Muscle of arm (tissue), 12 donors: ENCODE results near the gene SALL1. TPM values are rescaled to one million over a fixed set of nuclear protein-coding genes. Genes with fewer than 3 reads are reported as not detected.

Experiments used
- DNase-seq: peaks from one replicate; pipeline ENCODE4 v3.0.0-alpha.2; 2013
- polyA plus RNA-seq, 12 donors: library from polyadenylated mRNA; unstranded; fragments of 120-200 nt; gene quantifications; one replicate each; pipeline ENCODE4 v1.2.1, GENCODE V29; 2013; ENCODE audit not compliant: insufficient read length in 12 of 12

SALL1 gene
- polyA plus RNA-seq, 12 donors: 0.07 to 2.0 (median 0.18) TPM; not detected in 1

DNA sequence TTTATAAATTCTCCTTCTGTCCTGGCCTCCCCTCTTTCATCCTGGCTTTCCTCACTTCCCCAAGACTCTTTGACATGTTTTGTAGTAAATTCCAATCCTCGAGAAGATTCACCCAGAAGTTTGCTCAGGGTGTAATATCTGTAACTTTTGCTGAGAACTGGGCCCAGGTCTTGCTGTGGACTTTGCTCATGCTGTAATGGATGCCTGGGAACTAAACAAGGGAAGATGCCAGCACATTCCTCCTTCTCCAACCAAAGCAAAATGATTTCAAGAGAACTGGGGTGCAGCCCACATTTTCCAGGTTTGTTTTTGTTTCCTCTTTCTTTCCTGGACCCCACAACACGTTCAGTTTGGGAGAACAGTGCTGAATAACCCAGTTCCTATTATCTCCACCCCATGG is 6.6 kb upstream of the SALL1 start:
- DNase-seq: no peak

DNA sequence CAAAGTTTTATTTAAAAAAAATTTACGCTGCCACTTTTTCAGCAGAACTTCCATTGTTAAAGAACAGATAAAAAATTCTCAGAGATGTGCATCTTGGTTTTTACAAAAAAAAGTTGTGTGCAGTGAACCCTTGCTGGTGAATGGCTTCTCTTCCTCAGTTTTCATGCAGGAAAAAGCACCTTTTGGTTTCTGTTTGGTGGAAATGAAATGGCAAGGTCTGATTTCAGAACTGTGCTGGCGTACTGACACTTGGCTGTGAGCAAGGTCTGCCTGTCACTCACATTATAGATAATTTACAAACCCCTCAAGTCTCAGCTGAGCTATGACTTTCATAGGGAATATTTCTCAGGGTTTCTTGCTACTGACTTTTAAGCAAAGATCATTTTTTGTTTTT is 5.7 kb upstream of the SALL1 start:
- DNase-seq: no peak

DNA sequence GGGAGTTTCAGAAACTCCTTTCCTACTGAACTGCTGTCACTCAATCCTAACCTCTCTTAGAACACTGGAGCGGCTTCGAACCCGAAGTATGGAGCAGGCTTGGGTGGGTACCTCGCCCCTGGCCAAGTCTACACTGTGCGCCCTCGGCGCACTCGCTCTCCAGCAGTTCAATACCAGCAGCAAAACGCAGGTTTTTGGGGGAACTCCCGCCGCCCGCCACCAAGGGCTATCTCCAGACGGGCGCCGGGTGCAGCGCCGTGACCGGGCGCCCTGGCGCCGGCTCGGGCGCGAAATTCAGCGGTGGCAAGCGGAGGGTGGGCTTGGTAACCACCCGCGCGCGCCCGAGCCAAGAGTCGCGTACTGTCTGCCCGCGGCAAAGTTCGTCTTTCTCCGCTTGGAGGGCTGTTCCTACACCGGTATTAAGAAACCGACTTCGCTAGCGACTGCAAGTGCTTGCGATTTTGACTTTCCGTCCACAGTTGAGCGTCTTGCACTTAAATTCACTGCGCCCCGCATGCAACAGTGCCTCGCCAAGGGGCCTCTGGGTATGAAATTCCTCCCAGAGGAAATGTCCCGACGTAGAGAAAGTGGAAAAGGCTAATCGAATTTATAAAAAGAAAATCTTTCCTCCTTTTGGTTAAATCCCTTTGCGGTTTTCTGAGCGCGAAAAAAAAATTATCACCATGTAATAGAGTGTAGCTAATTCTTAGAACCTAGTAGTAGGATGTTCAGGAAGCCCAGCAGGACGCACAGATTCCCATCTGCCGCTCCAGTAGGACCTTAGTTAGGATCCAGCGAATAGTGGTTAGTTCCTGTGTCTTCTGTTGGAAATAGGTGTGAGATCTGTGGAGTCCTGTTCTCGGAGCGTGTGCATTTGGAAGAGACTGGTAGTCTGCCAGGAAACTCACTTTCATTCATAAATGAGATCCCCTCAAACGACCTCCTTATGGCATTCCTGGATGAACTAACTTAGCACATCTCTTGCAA is 5.0 kb upstream of the SALL1 start:
- no peak for DNase-seq

DNA sequence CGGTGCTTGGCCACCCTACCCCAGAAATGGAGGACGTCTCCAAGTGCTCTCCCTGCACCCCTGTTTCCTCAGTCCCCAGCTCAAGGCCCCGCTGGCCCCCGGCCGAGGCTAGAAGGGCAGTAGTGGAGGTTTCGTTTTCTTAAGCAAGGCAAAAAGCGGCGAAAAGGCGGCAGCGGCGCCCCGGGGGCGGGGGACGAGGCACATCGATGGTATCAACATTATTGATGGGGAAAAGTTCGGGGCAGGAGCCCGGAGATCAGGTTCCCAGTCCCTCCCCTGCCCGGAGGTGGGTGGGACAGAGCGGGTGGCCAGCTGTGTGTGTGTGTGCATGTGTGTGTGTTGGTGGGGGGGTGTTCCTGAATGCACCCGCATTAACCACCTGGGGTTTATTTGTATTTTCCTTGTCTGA is 4.1 kb upstream of the SALL1 start:
- DNase-seq: no peak

DNA sequence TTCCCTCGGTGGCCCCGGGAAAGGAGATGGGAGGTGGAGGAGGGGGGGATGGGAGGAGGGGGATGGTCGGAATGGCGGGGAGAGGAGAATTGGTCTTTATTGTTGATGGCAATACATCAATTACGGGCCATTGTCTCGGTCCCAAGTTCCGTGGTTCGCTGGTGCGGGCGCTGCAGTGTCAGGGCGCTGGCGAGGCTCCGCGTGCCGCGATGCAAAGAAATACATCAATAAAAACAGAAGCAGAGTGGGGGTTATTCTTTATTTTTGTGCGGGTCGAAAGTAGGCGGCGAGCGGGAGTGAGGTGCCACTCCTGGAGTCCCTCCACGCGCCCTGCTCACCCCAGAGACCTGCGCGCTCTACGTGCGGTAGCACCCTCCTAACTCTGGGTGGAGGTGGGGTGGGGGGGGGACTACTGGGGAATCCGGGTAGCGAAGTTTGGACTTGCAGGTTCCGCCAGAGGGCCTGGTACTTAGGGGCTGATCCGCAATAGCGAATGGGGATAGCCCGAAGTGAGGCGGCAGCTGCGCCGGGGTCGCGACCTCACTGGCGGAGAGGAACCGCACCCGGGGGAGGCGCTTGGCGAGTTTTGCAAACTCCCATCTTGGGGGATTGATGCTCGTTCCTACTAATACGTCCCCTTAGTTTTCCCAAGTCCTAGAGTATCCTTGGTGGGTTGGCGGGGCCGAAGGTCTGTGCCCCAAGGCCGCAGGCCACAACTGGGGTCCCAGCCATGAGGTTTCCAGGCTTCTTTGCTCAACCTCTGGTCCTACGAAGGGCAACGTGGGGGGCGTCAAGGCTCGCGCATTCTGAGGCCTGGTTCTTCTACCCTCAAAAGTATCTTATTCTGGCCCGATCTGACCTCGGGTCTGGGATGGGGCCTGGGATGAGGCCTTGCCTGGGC is 3.5 kb upstream of the SALL1 start:
- no peak for DNase-seq

DNA sequence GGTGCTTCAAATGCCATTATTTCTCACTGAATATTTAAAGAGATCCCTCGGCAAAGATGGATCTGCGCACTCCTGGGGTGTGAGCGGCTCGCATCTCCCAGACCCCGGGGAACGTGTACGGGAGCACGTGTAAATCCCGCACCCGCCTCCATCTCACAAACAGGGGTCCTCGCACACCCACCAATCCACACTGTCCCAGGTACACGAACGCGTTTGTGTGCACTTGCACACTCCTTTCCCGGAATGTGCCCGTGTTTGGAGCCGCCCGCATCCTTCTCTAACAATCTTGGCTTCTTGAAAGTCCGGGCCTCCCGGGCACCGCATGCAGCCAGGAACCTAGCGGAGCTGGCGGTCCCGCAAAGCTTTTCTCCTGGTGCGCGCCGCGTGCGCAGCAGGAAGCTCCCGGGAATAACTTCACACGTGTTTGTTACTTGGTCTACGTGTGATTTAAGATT is 2.5 kb upstream of the SALL1 start:
- DNase-seq: no peak

DNA sequence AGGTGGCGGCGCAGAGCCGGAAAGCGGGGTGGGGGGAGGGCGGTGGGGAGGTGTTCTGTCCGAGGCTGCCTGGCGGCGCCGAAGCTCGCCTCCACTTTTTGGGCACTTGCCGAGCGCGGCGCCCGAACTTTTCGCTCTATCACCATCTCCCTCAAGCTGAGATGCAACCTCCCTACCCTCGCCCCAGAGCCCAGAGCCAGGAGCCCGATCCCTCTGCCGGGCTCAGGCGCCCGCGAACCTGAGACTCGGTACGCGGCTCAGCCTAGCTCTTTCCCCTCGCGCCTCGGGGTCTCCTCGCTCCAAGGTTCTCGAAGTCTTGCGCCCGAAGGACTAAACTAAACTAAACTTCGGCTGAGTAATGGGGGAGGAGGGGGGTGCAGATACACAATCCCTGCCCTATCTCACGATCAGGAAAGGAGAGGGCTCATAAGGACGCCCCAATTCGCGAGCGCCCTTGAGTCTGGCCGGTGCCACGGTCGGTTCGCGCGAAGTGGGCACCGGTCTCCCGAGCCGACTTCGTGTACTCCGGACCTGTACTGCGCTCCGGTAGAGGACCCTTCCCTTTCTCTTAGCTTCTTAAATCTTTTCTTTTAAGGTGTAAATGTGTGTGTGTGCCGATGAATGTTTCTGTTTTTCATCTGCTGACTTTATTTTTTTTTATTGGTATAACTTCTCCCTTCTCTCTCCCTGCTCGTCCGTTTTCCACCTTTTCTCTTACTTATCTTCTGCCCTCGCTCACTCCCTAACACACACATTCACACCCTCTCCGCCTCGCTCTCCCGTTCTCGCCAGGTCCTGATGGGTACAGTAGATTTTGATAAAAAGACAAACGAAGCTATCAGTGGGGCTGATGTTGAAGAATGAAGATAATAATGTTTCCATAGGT is 1.9 kb upstream of the SALL1 start:
- DNase-seq: no peak

DNA sequence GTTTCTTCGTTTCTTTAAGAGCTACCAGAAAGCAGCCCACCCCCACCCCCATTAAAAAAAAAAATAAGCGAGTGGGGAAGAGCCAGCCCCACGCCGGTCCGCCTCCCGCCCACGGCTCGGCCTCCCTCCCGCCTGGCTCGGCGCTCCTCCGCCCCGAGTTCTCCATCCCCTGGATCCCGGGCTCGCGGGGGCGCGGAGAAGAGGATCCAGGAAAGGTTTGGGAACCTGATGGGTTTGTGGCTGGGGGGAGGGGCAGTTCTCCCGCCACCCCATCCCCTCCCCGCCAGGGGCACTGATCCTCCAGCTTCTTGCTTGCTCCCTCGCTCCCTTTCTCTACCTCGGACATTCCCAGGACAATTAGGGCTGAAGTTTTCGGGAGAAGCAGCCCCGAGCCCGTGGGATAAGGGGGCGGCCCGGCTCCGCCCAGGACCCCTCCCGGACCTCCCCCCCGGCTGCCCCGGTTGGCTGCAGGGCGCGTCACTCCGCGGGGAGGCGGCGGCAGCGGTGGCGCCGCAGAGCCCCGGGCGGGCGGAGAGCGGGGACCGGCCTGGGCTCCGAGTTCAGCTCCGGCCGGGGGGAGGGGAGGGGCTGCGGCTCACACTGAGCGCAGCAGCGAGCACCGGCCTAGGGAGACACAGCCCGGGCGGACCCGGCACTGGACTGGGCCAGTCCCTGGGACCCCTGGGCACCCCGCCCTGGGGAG is 1.0 kb upstream of the SALL1 start:
- DNase-seq: no peak

DNA sequence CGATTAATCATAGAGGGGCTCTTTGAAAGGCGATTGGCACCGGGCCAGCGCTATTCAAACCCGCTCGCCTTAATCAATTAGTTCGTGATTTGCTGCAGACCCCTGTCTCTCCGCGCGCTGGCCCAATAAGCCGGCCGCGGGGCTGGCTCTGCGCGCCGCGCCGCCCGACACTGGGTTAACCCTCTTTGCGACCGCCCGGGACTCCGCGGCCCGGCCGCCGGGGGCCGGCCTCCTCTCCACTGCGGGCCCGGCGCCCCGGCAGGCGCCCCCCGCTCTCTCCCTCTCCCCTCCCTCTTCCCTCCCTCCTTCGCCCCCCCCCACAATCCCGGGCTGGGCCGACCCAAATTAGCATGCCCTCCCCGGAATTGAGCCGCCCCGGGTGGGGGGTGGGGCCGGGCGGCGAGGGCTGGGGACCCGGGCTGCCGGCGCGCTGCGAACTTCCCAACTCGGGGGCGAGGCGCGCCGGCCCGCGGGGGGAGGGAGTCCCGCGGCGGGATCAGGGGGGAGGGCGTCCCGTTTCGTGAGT is 428 bp upstream of the SALL1 start:
- no peak for DNase-seq

DNA sequence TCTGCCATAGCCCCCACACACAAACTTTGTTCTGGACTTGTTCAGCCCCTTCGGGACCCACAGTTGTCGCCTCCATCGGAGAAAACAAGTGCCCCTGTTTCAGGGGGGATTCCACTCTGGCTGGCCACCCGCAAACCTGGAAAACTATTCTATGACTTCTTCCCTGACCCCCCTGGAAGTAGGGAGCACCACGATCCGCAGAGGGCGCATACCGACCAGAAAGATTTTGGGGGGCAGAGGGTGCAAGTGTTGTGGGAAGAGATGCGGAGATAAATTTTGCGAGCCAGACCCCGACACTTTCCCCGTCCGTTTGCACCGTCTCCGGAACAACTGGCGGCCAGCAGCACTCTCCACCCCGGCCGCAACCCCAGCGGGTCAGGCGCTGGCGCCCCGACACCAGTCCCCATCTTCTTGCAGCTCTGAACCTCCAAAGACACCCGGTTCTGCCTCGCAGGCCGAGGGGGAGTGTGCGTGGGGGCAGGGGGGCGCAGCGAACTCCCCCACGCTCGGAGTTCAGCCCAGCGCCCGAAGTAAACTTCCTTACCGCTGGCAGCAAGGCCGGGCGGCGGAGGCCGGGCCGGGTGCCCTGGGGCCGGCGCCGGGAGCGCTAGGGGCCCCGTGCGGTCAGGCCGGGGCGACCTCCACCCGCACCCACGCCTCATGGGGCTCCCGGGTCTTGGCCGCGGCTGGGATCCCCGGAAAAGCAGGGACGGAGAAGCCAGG is 744 bp downstream of the SALL1 start:
- no peak for DNase-seq

DNA sequence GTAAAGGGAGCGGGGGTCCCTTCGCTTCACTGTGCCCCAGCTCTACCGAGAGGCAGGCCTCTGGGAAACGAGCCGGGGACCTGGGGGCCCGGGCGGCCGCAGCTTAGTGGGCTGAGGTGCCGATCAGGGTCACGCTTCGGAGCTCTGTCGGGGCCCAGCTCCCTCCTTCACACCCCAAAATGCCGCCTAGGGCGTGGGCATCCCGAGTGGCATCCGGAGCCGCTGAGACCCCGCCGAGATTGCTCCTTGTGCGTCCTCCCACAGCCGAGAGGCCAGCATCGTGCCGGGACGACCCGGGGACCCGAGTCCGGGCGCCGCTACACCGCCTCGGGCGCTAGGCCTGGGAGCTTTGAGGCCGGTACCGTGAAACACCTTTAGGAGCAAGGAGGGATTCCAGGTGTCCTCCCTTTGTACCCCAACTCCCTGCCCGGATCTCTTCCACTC is 1.3 kb downstream of the SALL1 start:
- no peak for DNase-seq

DNA sequence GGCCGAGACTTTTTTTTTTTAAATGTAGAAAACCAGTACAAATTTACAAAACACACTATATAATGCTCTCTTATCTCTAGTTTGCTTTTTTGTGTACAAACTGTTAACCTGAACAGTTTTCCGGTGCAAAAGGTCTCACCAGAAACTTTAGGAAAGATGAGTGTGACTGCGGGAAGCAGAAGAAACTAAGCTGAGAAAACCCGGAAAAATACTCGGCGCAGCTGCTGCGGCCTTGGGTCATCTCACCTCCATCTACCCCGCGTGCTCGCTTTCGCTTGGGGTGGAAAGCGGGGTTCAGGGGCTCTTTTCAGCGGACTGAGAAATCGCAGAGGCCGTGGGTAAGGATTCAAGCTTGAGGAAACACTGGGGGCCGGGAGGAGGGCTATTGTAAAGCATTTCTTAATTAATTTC is 1.8 kb downstream of the SALL1 start:
- DNase-seq: no peak

DNA sequence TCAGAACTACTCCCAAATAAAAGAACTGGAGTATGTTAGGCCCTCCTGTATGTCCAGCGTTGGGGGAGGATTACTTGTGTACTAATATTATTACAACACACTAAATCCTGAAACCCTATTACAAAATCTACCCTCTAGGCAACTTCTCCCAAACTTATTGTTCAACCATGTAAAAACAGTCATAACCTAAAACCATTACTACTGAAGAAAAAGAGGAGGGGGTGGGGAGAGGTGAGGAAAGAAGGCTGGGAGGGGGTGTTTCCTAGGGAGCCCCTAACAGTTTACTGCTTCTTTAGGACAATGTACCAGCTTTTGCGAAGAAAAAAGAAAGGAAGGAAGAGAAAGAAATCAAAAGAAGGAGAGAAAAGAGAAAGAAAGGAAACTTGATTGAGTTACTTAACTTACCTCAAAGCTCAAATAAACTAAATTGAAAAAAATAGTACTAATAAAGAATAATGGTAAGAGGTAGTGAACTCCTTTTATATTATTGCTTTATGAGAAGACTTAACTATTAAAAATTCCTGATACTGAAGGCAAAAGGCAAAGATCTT is 2.3 kb downstream of the SALL1 start:
- no peak for DNase-seq

DNA sequence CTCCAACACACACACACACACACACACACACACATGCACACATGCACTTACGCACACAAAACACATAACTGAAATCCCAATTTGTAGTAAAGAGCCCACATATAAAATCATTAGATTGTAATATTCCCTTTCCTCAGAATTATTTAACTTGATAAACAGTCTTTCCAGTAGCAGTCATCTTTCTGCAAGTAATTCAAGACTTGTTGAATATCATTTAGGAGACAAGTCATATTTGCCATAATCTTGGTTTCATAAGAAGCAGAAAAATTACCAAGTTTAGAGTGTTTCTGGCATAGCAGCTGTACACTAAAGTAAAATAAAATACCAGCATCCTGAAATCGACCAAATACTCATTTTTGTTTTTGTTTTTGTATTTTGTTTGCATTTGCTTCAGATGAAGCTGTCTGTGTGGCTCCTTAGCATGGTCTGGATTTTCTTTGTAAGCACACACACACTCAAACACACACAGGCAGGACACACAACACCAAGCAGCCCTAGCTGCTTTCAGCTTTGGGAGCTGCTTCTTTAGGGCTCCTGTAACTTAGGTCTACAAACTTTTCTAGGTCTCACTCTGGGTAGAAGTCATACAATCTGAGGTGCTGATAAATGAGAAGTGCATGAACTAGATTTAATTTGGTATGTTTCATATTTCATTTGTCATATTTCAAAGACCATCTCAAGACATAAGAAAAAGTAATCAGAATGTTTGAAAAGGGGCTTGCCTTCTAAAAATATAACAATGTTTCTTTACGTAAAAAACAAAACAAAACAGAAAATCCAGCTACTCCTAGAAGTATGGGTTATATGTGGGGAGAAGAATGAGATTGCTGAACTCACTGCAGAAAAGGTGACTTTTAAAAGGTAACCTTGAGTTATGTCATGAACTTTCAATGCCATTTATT is 3.0 kb downstream of the SALL1 start:
- no peak for DNase-seq

DNA sequence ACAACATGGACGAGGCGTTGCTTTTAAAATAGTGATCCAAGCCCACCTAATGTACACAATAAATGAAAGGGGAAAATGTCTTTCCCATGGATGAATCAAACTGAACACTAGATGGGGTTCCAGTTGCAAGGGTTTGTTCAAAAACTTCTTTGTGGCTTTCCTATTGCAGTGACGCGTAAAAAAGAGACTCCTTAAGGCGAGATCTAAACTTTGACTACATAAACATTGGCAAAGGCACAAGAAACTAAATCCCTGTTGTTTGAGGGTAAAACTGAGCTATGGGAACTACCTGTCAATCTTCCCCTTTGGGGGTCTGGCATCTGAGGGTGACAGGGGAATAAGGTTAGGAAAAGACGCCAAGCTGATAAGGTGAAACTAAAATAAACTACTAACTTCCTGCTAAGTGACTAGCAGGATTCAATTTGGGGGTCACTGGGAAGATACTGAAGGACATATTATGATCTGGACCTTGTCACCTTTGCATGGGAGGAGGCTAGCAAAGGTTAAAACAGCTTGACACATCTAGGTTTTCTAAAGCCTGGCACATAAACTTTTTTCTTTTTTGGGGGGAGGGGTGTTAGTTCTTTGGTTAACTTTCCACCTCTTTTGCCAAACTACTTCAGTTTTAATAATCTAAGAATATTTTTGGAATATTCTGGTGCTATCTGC is 4.7 kb downstream of the SALL1 start:
- DNase-seq: no peak

DNA sequence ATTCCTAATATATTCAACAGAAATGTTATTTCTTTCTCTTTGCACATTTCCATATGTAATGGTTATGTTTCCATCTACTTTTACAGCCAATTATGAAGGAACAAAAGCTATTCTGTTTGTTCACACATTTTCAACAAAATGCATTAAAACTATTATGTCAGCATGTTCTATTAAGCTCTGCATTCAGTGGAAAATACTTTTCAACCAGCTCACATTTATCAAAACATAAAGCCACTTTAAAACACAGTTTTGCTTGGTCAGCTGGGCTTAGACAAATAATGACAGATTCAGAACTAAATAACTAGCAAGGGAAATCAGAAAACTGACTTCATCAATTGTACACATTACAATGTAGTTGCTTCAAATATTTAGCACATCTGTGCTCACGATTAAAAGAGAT is 6.9 kb downstream of the SALL1 start:
- DNase-seq: no peak

DNA sequence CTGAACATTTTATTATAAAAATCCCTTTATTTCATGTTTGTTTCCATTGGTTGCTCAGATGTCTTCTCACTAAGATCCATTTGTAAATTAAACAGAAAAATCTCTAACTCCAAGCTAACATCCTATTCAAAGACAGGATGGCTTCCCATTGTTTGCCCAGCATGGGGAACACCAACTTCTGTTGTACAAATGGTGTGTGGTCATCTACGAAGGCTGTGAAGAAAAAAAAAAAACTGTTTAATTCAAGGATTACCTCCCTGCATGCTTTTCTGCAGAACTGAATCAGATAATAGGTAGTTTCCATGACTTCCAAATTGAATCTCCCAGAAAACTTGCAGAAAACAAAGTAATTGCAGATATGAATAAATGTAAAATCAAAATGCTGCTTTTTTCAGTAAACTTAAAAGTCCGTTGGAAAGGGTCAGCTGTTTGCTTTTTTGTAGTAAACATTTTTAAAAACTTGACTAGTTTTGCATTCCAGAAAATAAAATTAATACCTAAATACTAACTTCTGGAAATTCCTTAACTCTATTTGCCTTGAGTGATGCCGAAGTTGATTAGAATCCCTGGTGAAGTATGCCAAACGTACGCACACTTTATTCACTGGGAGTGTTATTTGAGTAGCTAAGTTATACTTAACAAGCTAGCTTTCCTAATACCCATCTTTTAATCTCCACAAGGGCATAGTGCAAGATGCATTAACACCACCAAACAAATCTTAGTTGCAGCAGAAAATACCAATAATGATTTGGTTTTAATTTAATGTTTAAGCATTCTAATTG is 7.7 kb downstream of the SALL1 start:
- DNase-seq: no peak
